Neural crest cell (in vitro differentiated cells): Measurements from ENCODE around the gene RHCG. TPM values are rescaled to one million over a fixed set of nuclear protein-coding genes. Genes with fewer than 3 reads are reported as not detected.

Experiments used
- DNase-seq: peaks from one replicate; pipeline ENCODE4 v3.0.0; 2021; ENCODE audit warnings: low read depth, mixed read lengths, low spot score
- H3K27ac Mint-ChIP-seq: one replicate; pipeline ENCODE4 v1.8.0; 2021; ENCODE audit warnings: mild to moderate bottlenecking, mixed read lengths; ENCODE audit not compliant: unreplicated experiment
- H3K27me3 Mint-ChIP-seq: 2 replicates; pipeline ENCODE4 v1.8.0; 2021; ENCODE audit warnings: low read depth, mild to moderate bottlenecking, mixed read lengths
- H3K36me3 Mint-ChIP-seq: 2 replicates; pipeline ENCODE4 v1.8.0; 2021; ENCODE audit warnings: low read depth, mild to moderate bottlenecking, mixed read lengths
- H3K4me1 Mint-ChIP-seq: 2 replicates; pipeline ENCODE4 v1.8.0; 2021; ENCODE audit warnings: mixed read lengths
- H3K4me3 Mint-ChIP-seq: one replicate; pipeline ENCODE4 v1.8.0; 2021; ENCODE audit warnings: mild to moderate bottlenecking, mixed read lengths
- H3K9me3 Mint-ChIP-seq: 2 replicates; pipeline ENCODE4 v1.8.0; 2021; ENCODE audit warnings: mixed read lengths
- CTCF ChIP-seq: fragments of 200-600 bp; sonication (generic); conservative IDR thresholded peaks from 2 replicates; pipeline ENCODE4 v1.5.0; 2021; ENCODE audit warnings: antibody characterized with exemption, mild to moderate bottlenecking
- total RNA-seq: library from RNA; stranded (reverse); gene quantifications from 2 replicates; pipeline ENCODE4 v1.2.1, GENCODE V29; 2021

Gene RHCG
- total RNA-seq, 1 donor from 2014 or later: not detected

GRCh38 chr15:89514186-89514585, 17.8 kb upstream of the RHCG start:
- Mint-ChIP-seq H3K9me3 (peaks cover 3% of the 10 kb centered on the region), H3K27me3 (peaks cover 46% of the 10 kb centered on the region), H3K27ac (no peak overlapping the region), H3K4me1 (no peaks in the 10 kb centered on the region), H3K36me3 (no peaks in the 10 kb centered on the region), H3K4me3 (no peak overlapping the region)
- no peak for TF ChIP-seq CTCF
- DNase-seq: no peak

- TF ChIP-seq CTCF: no peak
- H3K27me3 Mint-ChIP-seq: peaks cover 46% of the 10 kb centered on the region
Measured at GRCh38 chr15:89513284-89513683, 16.9 kb upstream of the RHCG start.

GRCh38 chr15:89512631-89513030, 16.2 kb upstream of the RHCG start:
- Mint-ChIP-seq H3K27me3 (peaks cover 46% of the 10 kb centered on the region), H3K9me3 (peaks cover 3% of the 10 kb centered on the region), H3K4me3 (no peak overlapping the region), H3K36me3 (no peaks in the 10 kb centered on the region), H3K4me1 (no peaks in the 10 kb centered on the region), H3K27ac (no peak overlapping the region)
- no peak for DNase-seq
- no peak for TF ChIP-seq CTCF

More at GRCh38 chr15:89513284-89513683, 16.9 kb upstream of the RHCG start:
- H3K27ac Mint-ChIP-seq: no peak overlapping the region
- DNase-seq: no peak
- H3K36me3 Mint-ChIP-seq: no peaks in the 10 kb centered on the region
- no peaks in the 10 kb centered on the region for H3K4me1 Mint-ChIP-seq
- no peak overlapping the region for H3K4me3 Mint-ChIP-seq
- H3K9me3 Mint-ChIP-seq: peaks cover 3% of the 10 kb centered on the region

GRCh38 chr15:89506026-89506686, 9.8 kb upstream of the RHCG start:
- H3K4me1 Mint-ChIP-seq: no peaks in the 10 kb centered on the region
- H3K4me3 Mint-ChIP-seq: no peak overlapping the region
- no peaks in the 10 kb centered on the region for H3K36me3 Mint-ChIP-seq
- TF ChIP-seq CTCF: no peak
- peaks cover 6% of the 10 kb centered on the region for H3K9me3 Mint-ChIP-seq
- H3K27ac Mint-ChIP-seq: no peak overlapping the region
- no peak for DNase-seq
- H3K27me3 Mint-ChIP-seq: peaks cover 26% of the 10 kb centered on the region

GRCh38 chr15:89504166-89504565, 7.8 kb upstream of the RHCG start:
- TF ChIP-seq CTCF: no peak
- H3K4me3 Mint-ChIP-seq: no peak overlapping the region
- H3K27me3 Mint-ChIP-seq: peaks cover 28% of the 10 kb centered on the region
- H3K4me1 Mint-ChIP-seq: no peaks in the 10 kb centered on the region
- no peak for DNase-seq
- no peak overlapping the region for H3K27ac Mint-ChIP-seq
- H3K9me3 Mint-ChIP-seq: peaks cover 4% of the 10 kb centered on the region
- H3K36me3 Mint-ChIP-seq: no peaks in the 10 kb centered on the region
